Measurements from ENCODE around the gene KLF7.
"Not testable (repeated sequence)": the region's sequence is repeated elsewhere in the genome, so short reads cannot be mapped to it uniquely, and the experiment has no call there.

The KLF7 gene

GRCh38 chr2:207055257-207055656, 110.5 kb downstream of the KLF7 start:
- no peak for DNase-seq (ENCODE audit: low read depth)

GRCh38 chr2:207054521-207054920, 111.2 kb downstream of the KLF7 start:
- no peak for DNase-seq (ENCODE audit: low read depth)

DNA sequence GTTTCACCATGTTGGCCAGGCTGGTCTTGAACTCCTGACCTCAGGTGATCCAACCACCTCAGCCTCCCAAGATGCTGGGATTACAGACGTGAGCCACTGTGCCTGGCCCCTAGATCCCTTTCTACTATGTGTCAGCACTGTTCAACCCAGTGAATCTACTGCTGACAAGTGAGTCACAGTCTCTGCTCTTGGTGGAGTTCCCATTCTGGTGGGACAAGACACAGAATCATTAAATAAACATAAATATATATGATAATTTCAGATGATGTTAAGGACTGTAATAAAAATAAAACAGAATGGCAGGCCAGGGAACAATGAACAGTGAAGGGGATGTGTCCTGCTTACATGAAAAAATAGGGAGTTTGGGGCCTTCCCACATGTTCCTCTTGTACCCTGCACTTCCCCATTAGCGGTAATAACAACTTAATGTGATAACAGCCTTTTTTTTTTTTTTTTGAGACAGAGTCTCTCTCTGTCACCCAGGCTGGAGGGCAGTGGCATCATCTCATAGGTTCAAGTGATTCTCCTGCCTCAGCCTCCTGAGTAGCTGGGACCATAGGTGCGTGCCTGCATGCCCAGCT, 114.3 kb downstream of the KLF7 start:
- no peak for DNase-seq (ENCODE audit: low read depth)

- DNase-seq (ENCODE audit: low read depth) = no peak
Measured at GRCh38 chr2:207049122-207049521, 116.6 kb downstream of the KLF7 start.

- DNase-seq (ENCODE audit: low read depth) = no peak
Measured at GRCh38 chr2:207048416-207048815, 117.3 kb downstream of the KLF7 start.

- DNase-seq (ENCODE audit: low read depth) = no peak
Measured at GRCh38 chr2:207046724-207047123, 119.0 kb downstream of the KLF7 start.

DNA sequence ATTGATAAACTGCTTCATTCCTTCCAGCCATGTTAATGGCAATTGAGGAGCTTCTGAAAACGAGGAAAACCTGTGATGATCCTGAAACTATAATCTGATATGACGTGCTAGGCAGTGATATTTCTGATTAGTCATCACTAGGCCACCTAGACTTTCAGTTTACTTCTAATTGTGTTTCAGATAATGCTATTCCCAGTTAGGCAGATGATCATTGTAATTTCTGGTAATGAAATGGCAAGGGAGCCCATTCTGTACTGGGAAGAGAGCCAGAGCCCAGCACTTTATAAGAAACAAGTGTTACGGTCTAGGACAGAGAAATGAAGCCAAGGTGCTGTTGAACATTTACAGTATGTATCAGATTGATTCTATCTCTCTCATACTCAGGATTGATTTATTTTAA, 120.2 kb downstream of the KLF7 start:
- DNase-seq (ENCODE audit: low read depth) = no peak

DNA sequence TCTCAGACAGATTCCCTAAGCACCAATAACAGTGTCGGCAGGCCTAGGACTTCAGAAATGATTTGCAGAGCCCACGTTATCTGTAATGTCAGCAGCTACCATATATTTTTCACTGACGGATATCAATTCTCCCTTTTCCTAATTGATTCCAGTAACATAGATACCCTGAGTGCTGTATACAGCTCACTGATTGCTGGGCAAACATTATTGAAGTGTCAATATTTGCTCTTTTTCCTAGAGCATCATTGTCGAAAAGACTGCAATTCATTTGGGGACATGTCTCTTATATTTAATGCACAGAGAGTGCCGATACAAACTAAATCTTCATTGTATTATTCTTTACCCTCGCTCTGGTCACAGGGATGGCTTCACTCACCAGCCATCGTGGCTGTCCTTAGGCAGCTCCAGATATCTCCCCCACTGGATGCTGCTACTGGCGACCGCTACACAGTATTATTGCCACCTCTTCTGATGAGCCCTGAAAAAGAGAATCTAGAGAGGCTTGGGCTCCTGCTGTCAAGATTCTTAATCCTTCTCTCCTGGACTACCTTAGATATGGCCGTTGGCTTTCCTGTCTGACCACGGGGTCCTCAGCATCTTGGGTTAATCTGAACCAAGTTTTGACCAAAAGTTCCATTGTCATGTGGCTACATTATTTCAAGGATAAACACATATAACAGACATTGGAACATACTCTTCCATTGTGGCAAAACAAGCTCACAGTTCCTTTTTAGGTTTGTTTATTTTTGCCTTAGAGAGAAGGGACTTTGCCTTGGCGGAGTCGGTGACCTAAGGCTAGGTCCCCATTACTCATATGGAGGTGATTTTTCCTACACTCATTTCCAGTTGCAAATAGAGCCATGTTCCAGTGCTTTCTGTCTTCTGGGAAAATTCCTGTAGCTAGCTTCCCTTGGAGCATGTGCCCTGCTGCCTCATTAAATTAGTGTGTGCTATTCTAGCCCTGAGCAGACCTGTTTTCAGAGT, 121.1 kb downstream of the KLF7 start:
- DNase-seq (ENCODE audit: low read depth) = no peak

GRCh38 chr2:207042841-207043240, 122.9 kb downstream of the KLF7 start:
- no peak for DNase-seq (ENCODE audit: low read depth)

- DNase-seq (ENCODE audit: low read depth) = no peak
Measured at GRCh38 chr2:207041786-207042554, 123.8 kb downstream of the KLF7 start.

DNA sequence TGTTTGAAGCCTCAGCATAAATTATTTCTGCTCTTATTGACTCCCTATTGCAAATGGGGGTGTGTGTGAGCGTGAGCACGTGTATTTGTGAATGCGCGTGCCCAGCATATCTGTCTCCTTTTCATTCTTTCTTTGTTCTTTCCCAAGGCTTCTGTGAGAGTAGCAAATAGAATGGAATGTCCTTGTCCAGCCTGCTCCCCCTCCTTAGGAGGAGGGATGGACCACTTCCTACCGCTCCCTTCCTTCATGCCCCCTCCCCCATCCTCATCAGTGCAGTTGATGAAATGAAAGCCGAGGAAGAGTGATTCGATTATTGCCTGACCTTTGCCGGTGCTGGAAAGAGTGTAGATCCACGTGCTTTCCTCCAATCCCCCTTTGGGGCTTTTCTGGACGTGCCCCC, 124.5 kb downstream of the KLF7 start:
- no peak for DNase-seq (ENCODE audit: low read depth)

GRCh38 chr2:207040696-207041095, 125.1 kb downstream of the KLF7 start:
- no peak for DNase-seq (ENCODE audit: low read depth)

GRCh38 chr2:207039225-207039624, 126.5 kb downstream of the KLF7 start:
- DNase-seq (ENCODE audit: low read depth) = no peak

GRCh38 chr2:207038299-207038698, 127.4 kb downstream of the KLF7 start:
- DNase-seq (ENCODE audit: low read depth) = no peak

DNA sequence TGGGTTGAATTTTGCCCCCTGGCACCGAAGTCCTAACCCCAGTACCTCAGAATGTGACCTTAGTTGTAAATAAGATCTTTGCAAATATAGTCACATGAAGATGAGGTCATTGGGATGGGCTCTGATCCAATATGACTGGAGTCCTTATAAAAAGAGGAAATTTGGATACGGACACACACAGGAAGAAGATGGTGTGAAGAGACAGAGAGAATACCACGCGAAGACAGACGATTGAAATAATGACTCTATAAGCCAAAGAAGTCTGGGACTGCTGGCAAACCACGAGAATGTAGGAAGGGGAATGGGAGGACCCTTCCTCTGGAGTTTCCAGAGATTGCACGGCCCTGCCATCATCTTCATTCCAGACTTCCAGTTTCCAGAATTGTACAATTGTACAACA, 127.9 kb downstream of the KLF7 start:
- no peak for DNase-seq (ENCODE audit: low read depth)

DNA sequence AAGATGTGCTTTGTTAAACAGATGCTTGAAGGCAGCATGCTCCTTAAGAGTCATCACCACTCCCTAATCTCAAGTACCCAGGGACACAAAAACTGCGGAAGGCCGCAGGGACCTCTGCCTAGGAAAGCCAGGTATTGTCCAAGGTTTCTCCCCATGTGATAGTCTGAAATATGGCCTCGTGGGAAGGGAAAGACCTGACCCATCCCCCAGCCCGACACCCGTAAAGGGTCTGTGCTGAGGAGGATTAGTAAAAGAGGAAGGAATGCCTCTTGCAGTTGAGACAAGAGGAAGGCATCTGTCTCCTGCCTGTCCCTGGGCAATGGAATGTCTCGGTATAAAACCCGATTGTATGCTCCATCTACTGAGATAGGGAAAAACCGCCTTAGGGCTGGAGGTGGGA, 128.7 kb downstream of the KLF7 start:
- DNase-seq (ENCODE audit: low read depth) = not testable (repeated sequence)

DNA sequence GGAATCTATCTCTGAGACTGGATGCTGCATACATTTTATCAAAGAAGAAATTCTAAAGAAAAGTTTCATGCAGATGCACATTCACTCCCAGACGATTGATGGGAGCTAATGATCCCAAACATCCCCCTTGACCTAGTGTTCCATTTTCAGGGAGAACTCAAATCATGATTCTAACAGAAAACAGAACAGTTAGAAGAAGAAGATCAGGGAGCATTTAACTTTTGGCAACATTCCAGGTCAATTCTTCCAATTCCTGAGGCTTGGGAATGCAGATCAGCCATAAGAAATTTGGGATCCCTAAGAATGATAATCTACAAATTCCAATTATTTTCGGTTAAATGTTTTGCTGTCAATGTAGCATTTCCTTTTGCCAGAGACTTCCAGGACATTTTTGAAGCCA, 129.9 kb downstream of the KLF7 start:
- no peak for DNase-seq (ENCODE audit: low read depth)

- no peak for DNase-seq (ENCODE audit: low read depth)
Measured at GRCh38 chr2:207032490-207032889, 133.3 kb downstream of the KLF7 start.

Measured in activated T-cell treated with anti-CD3 and anti-CD28 coated beads for 1 hour (primary cell).